Liver (tissue), 9 donors: ENCODE results near the gene SPA17. TPM values are rescaled to one million over a fixed set of nuclear protein-coding genes. Genes with fewer than 3 reads are reported as not detected.
A peak's percentile ranks its signal among the peaks of the same experiment; 100 is the strongest.

ENCODE experiments used
- DNase-seq: peaks from one replicate; pipeline ENCODE4 v3.0.0-alpha.2; 2017; ENCODE audit warnings: low spot score
- H3K27ac ChIP-seq, 2 donors: one replicate each; pipeline ENCODE4 v1.7.0; 2013; ENCODE audit warnings: inconsistent platforms in 2 of 2, low read length in 2 of 2, control low read depth in 1 of 2, low read depth in 1 of 2, mild to moderate bottlenecking in 1 of 2
- H3K27me3 ChIP-seq, 4 donors: one replicate each; pipeline versions ENCODE4 v1.6.1 to v1.7.0; 2013; ENCODE audit warnings: low read length in 3 of 4, inconsistent platforms in 1 of 4, mild to moderate bottlenecking in 1 of 4, moderate library complexity in 1 of 4; ENCODE audit not compliant: control insufficient read depth in 4 of 4, insufficient read depth in 4 of 4
- H3K36me3 ChIP-seq, 4 donors: one replicate each; pipeline versions ENCODE4 v1.6.1 to v1.7.0; 2013; ENCODE audit warnings: low read length in 3 of 4, mild to moderate bottlenecking in 3 of 4, low read depth in 1 of 4, moderate library complexity in 1 of 4; ENCODE audit not compliant: control insufficient read depth in 4 of 4, insufficient read depth in 3 of 4
- H3K4me1 ChIP-seq, 4 donors: one replicate each; pipeline versions ENCODE4 v1.6.1 to v1.7.0; 2013; ENCODE audit warnings: low read length in 3 of 4, mild to moderate bottlenecking in 3 of 4, moderate library complexity in 1 of 4; ENCODE audit not compliant: control insufficient read depth in 4 of 4, insufficient read depth in 4 of 4
- H3K4me3 ChIP-seq, 3 donors: one replicate each; pipeline versions ENCODE4 v1.6.1 to v1.7.0; 2013; ENCODE audit warnings: low read length in 3 of 3, control low read depth in 1 of 3, low read depth in 1 of 3, mild to moderate bottlenecking in 1 of 3
- H3K9ac ChIP-seq, 2 donors: one replicate each; pipeline ENCODE4 v1.7.0; 2013; ENCODE audit warnings: low read length in 2 of 2, mild to moderate bottlenecking in 2 of 2, moderate library complexity in 2 of 2, control low read depth in 1 of 2, low read depth in 1 of 2
- H3K9me3 ChIP-seq, 4 donors: one replicate each; pipeline versions ENCODE4 v1.6.1 to v1.7.0; 2013; ENCODE audit warnings: low read length in 3 of 4; ENCODE audit not compliant: control insufficient read depth in 4 of 4
- EGR1 ChIP-seq, 2 donors: IDR thresholded peaks; 2 replicates each; pipeline ENCODE4 v1.6.1; 2016 to 2018; ENCODE audit warnings: antibody characterized with exemption in 2 of 2, low read depth in 2 of 2
- FOXA1 ChIP-seq: IDR thresholded peaks from 2 replicates; pipeline ENCODE4 v1.6.1; 2016; ENCODE audit warnings: antibody characterized with exemption
- FOXA2 ChIP-seq: IDR thresholded peaks from 2 replicates; pipeline ENCODE4 v1.6.1; 2016; ENCODE audit warnings: antibody characterized with exemption
- GABPA ChIP-seq, 2 donors: IDR thresholded peaks in 1 of 2; conservative IDR thresholded peaks in 1 of 2; 2 replicates each; pipeline ENCODE4 v1.6.1; 2016; ENCODE audit warnings: antibody characterized with exemption in 2 of 2, mild to moderate bottlenecking in 1 of 2, moderate library complexity in 1 of 2
- HNF4A ChIP-seq, 2 donors: conservative IDR thresholded peaks; 2 replicates each; pipeline ENCODE4 v1.6.1; 2016; ENCODE audit warnings: antibody characterized with exemption in 2 of 2, mild to moderate bottlenecking in 2 of 2
- HNF4G ChIP-seq: IDR thresholded peaks from 2 replicates; pipeline ENCODE4 v1.6.1; 2016; ENCODE audit warnings: antibody characterized with exemption
- NR2F2 ChIP-seq: IDR thresholded peaks from 2 replicates; pipeline ENCODE4 v1.6.1; 2016; ENCODE audit warnings: antibody characterized with exemption
- RAD21 ChIP-seq, 2 donors: IDR thresholded peaks; 2 replicates each; pipeline ENCODE4 v1.6.1; 2016; ENCODE audit warnings: antibody characterized with exemption in 2 of 2, mild to moderate bottlenecking in 2 of 2
- RXRA ChIP-seq, 2 donors: IDR thresholded peaks; 2 replicates each; pipeline ENCODE4 v1.6.1; 2017 to 2018; ENCODE audit warnings: antibody characterized with exemption in 2 of 2, mild to moderate bottlenecking in 1 of 2
- SP1 ChIP-seq: IDR thresholded peaks from 2 replicates; pipeline ENCODE4 v1.6.1; 2018; ENCODE audit warnings: antibody characterized with exemption, mild to moderate bottlenecking
- TAF1 ChIP-seq: conservative IDR thresholded peaks from 2 replicates; pipeline ENCODE4 v1.6.1; 2016; ENCODE audit warnings: antibody characterized with exemption, mild to moderate bottlenecking
- YY1 ChIP-seq: IDR thresholded peaks from 2 replicates; pipeline ENCODE4 v1.6.1; 2016; ENCODE audit warnings: antibody characterized with exemption, mild to moderate bottlenecking
- WGBS: extraction: QIAGEN DNeasy Blood & Tissue Kit; methylation state at CpG from one replicate; pipeline ENCODE4 v1.1.7; 2013; 5-methylcytosine and 5-hydroxymethylcytosine counted together
- polyA plus RNA-seq, 2 donors: library from polyadenylated mRNA; stranded (reverse) in 1 of 2; unstranded in 1 of 2; fragments of 200-250 nt in 1 of 2; fragments of >200 nt in 1 of 2; fragmentation: Nextera tagmentation in 1 of 2; extraction: Ambion mirVana in 1 of 2; gene quantifications; one replicate each; pipeline versions ENCODE4 v1.2.1 to v1.2.3, GENCODE V29; 2013 to 2015
- total RNA-seq, 2 donors: library from RNA; depleted of rRNA; stranded (reverse); fragments of >200 nt; gene quantifications; one replicate each; pipeline ENCODE4 v1.2.3, GENCODE V29; 2014
- TF ChIP-seq, protein P1 (sequence below): IDR thresholded peaks from 2 replicates; pipeline ENCODE4 v1.6.1; 2016; ENCODE audit warnings: antibody characterized with exemption
- TF ChIP-seq, protein P2 (sequence below): IDR thresholded peaks from 2 replicates; pipeline ENCODE4 v1.6.1; 2016; ENCODE audit warnings: antibody characterized with exemption
- TF ChIP-seq, protein P3 (sequence below): fragments of 150-350 bp; IDR thresholded peaks from 2 replicates; pipeline ENCODE4 v1.5.1; 2017; ENCODE audit warnings: improper control_type of control experiment, low read depth, low read length; ENCODE audit not compliant: missing input control
- donor health status: healthy.
- donor health status: healthy.
- donor health status: healthy.
- donor health status: healthy.
- donor health status: healthy.

Gene SPA17
- total and polyA plus RNA-seq, 4 donors = 0.47 to 3.2 (median 1.9) TPM

DNA sequence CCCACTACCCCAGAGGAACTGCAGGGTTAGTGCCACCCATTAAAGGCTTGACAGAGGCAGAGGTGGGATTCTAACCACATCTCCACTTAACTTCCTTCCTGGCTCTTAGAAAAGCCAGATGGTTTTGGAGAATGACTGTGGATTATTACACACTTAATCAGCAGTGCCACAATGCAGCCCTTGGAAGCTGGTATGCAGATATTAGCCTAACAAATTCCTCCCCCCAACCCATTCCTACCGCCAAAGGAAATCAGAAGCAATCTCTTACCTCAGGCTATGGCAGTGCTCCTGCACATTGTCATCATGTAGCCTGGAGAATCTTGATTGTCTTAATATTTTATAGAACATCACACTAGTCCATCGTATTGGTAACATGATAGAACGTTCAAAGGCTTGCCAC is 42.9 kb downstream of the SPA17 start:
- WGBS = 59% methylated on average over 3 of the region's 3 CpGs
- no peak for TF ChIP-seq EGR1 (IDR thresholded peaks at IDR 0.05; ENCODE audit: low read depth in 2 of 2)
- no peak for TF ChIP-seq HNF4G
- TF ChIP-seq, protein P1, sequence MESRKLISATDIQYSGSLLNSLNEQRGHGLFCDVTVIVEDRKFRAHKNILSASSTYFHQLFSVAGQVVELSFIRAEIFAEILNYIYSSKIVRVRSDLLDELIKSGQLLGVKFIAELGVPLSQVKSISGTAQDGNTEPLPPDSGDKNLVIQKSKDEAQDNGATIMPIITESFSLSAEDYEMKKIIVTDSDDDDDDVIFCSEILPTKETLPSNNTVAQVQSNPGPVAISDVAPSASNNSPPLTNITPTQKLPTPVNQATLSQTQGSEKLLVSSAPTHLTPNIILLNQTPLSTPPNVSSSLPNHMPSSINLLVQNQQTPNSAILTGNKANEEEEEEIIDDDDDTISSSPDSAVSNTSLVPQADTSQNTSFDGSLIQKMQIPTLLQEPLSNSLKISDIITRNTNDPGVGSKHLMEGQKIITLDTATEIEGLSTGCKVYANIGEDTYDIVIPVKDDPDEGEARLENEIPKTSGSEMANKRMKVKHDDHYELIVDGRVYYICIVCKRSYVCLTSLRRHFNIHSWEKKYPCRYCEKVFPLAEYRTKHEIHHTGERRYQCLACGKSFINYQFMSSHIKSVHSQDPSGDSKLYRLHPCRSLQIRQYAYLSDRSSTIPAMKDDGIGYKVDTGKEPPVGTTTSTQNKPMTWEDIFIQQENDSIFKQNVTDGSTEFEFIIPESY = no peak
- TF ChIP-seq FOXA1 = no peak
- TF ChIP-seq YY1 = no peak
- no peak for TF ChIP-seq FOXA2
- TF ChIP-seq SP1 = no peak
- no peak for TF ChIP-seq TAF1
- no peak for TF ChIP-seq NR2F2
- Histone ChIP-seq H3K4me3 (no peak overlapping the region), H3K9ac (no peak overlapping the region), H3K36me3 (no peaks in the 10 kb centered on the region), H3K9me3 (no peaks in the 10 kb centered on the region), H3K4me1 (peaks cover 0 to 11% (median 8%) of the 10 kb centered on the region in 4 donors), H3K27me3 (peaks cover 0 to 8% (median 2%) of the 10 kb centered on the region in 4 donors), H3K27ac (no peak overlapping the region)
- DNase-seq = no peak

DNA sequence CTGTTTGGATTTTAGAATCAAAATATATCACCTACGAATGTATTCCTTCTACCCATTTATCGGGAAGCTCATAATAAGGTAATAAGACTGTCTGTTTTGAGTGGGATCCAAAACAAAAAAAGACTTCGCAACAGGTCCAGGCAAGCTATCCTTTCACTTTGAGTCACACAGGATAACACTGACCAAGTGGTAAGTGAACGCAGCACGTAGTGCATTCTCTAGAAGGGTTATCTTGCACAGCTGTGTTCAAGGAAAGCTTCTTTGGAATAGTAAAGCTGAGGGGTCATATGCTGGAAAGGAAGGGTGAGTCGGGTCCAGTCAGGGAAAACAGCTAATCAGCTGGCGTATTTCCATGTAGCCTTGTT is 43.7 kb downstream of the SPA17 start:
- Histone ChIP-seq H3K27ac (peak overlapping the region in 1 of 2 donors; percentile 46), H3K36me3 (no peaks in the 10 kb centered on the region), H3K9ac (no peak overlapping the region), H3K4me1 (peaks cover 0 to 11% (median 8%) of the 10 kb centered on the region in 4 donors), H3K27me3 (peaks cover 0 to 13% (median 2%) of the 10 kb centered on the region in 4 donors), H3K4me3 (no peak overlapping the region), H3K9me3 (no peaks in the 10 kb centered on the region)
- DNase-seq = no peak
- TF ChIP-seq YY1 = no peak
- TF ChIP-seq SP1 = no peak
- no peak for TF ChIP-seq FOXA2
- TF ChIP-seq FOXA1 = no peak
- peak; percentile 59 for TF ChIP-seq NR2F2
- TF ChIP-seq, protein P2, sequence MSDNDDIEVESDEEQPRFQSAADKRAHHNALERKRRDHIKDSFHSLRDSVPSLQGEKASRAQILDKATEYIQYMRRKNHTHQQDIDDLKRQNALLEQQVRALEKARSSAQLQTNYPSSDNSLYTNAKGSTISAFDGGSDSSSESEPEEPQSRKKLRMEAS = no peak
- TF ChIP-seq HNF4A (conservative IDR thresholded peaks at IDR 0.05) = no peak
- TF ChIP-seq, protein P1 = no peak
- TF ChIP-seq RAD21 (IDR thresholded peaks at IDR 0.05) = no peak
- no peak for TF ChIP-seq TAF1
- TF ChIP-seq GABPA (IDR thresholded peaks at IDR 0.05 in 1 of 2, conservative IDR thresholded peaks at IDR 0.05 in 1 of 2) = no peak
- TF ChIP-seq, protein P3, sequence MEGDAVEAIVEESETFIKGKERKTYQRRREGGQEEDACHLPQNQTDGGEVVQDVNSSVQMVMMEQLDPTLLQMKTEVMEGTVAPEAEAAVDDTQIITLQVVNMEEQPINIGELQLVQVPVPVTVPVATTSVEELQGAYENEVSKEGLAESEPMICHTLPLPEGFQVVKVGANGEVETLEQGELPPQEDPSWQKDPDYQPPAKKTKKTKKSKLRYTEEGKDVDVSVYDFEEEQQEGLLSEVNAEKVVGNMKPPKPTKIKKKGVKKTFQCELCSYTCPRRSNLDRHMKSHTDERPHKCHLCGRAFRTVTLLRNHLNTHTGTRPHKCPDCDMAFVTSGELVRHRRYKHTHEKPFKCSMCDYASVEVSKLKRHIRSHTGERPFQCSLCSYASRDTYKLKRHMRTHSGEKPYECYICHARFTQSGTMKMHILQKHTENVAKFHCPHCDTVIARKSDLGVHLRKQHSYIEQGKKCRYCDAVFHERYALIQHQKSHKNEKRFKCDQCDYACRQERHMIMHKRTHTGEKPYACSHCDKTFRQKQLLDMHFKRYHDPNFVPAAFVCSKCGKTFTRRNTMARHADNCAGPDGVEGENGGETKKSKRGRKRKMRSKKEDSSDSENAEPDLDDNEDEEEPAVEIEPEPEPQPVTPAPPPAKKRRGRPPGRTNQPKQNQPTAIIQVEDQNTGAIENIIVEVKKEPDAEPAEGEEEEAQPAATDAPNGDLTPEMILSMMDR = no peak
- peak in 1 of 2 donors; percentile 9 for TF ChIP-seq RXRA (IDR thresholded peaks at IDR 0.05)
- TF ChIP-seq EGR1 (IDR thresholded peaks at IDR 0.05; ENCODE audit: low read depth in 2 of 2) = no peak
- 42% methylated on average over 7 of the region's 7 CpGs for WGBS
